ENCODE results near the gene PLA2G3.
"Not testable (repeated sequence)": the region's sequence is repeated elsewhere in the genome, so short reads cannot be mapped to it uniquely, and the experiment has no call there.

The PLA2G3 gene

DNA sequence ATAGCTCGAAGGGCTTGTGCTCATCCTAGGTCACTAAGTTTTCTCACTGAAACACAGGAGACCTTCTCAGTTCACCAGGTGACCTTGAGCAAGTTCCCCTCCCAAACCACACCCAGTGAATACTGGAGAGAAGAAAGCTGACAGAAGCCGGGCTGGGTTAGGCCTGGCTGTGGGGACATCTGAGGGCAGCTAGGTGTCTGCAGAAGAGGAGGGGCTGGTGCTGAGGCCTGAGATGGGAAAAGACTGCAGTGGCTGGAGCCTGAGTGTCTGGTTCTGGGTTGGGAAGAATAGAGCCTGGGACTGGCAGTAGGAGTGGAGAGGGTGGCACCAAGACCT lies 18.1 kb downstream of the PLA2G3 start:
- no peak for DNase-seq

GRCh38 chr22:31121403-31121802 lies 18.9 kb downstream of the PLA2G3 start:
- no peak for DNase-seq

GRCh38 chr22:31120642-31121041 lies 19.7 kb downstream of the PLA2G3 start:
- no peak for DNase-seq

- DNase-seq: no peak
Measured at GRCh38 chr22:31120230-31120629, 20.1 kb downstream of the PLA2G3 start.

DNA sequence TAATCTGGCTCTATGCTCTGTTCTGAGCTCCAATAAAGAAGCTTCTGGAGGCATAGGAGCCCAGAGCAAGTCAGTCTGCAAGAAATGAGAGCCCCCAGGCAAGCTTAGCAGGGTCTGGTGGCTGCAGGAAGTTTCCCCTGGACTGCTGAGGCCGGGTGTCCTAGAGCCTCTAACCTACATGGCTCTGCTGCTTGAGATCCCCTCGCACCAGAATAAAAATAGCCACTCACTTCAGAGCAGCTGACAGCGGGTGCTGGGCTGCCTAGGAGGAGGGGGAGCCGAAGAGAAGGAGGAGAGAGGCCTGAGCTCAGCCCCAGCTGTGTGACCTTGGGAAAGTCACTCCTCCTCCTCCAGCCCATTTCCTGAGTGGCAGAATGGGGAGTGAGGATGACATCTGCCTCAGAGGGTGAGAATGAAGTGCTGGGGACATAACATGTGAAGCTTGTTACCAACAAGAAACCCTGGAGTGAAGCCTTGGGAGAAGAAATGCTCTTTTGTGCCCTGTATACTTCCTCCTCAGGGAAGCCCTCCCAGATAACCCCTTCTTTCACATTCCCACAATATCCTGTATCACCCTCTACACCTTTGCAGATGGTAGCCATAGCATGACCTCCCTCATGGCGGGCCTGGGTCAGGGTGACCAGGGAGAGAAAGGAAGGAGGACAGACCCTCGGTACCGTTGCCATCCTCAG lies 21.1 kb downstream of the PLA2G3 start:
- DNase-seq: no peak

DNA sequence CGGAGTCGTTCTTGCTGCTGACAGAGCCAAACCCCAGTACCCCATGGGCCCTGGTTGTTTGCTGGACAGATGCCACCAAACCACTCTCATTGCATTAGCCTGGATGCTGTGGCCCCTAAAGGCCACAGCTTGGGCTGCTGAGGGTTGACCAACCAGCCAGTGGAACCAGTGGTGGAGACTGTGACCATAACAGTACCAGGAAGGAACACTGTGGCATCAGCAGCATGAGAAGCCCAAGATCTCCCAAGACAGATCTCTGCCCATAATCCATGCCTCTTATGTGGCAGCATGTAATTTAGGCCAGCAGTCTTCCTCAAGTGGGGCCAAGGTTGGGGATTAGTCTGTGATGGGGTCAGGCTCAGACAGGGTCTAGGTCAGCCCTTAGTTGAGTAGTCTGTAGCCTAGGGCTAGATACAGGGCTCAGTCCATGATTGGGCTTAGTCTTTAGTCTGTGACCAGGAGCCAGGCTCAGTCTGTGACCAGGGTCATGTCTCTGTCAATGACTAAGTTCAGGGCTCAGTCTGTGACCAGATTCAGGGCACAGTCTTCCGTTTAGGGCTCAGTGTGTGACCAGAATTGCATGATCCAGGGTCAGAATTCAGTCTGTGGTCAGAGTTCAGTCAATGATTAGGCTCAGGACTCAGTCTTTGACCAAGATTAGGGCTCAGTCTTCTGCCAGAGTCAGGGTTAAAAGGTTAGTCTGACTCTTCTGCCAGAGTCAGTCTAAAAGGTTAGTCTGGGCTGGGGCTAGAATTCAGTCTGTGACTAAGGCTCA lies 22.1 kb downstream of the PLA2G3 start:
- DNase-seq: no peak

- not testable (repeated sequence) for DNase-seq
Measured at GRCh38 chr22:31112547-31113091, 27.7 kb downstream of the PLA2G3 start.

GRCh38 chr22:31107894-31108218 lies 32.5 kb downstream of the PLA2G3 start:
- DNase-seq: no peak

GRCh38 chr22:31107178-31107893 lies 33.0 kb downstream of the PLA2G3 start, which contains the start of gene SELENOM:
TSS of gene SELENOM (minus strand) at chr22:31107568. CDS start at chr22:31107505, 63 bp downstream.
- peak; percentile 96 for DNase-seq

- DNase-seq: no peak
Measured at GRCh38 chr22:31106731-31107177, 33.6 kb downstream of the PLA2G3 start.

DNA sequence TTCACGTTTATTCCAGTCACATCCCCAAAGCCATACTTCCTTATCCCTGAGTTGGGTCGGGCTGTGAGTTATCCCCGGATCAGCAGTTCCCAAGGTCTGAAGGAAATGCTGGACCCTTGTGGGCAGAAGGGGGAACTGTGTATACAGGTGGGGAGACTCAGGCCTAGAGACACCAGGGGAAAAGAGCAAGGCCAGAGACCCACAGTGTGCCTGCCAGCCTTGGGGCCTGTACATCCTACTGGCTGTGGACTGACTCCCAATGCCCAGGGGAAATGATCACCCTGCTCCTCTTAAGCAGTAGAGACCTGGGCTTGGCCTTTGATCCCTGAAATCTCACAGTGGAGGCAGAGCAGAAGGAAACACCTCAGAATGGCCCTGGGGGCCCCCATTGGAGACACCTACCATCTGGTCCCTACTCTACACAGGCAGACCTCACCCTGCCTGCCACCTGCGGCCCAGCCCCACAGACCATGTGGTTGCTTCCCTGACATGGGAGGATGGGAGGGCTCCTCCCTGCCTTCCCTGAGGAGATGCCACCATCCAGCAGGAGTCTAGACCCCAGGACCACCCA lies 34.2 kb downstream of the PLA2G3 start:
- DNase-seq: no peak

DNA sequence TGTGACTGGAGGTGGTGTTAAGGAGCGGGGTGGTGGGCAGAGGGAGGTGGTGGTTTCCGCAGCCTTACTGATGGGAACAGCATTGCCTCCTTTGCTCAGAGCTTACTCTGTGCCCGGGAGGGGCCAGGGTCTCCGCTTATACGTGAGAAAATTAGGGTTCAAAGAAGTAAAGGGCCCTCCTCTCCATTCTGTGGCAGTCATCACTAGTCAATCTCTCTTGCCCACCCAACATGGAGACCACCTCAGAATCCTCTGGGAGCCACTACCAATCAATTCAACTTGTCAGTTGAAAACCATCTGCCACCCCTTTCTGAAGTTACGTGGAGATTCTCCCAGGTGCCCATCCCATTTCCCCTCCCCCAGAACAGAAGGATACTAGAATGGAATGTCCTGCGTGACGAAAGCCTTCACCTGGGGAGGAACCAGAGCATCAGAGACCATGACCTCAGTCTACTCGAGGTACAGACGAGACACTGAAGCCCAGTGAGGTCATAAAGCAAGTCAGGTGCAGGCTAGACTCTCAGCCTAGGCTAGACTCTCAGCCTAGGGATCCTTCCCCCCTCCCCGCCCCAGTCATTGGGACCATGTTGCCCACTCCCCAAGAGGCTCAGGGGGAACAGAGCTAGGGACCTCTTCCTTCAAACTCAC lies 34.9 kb downstream of the PLA2G3 start:
- DNase-seq: no peak

DNA sequence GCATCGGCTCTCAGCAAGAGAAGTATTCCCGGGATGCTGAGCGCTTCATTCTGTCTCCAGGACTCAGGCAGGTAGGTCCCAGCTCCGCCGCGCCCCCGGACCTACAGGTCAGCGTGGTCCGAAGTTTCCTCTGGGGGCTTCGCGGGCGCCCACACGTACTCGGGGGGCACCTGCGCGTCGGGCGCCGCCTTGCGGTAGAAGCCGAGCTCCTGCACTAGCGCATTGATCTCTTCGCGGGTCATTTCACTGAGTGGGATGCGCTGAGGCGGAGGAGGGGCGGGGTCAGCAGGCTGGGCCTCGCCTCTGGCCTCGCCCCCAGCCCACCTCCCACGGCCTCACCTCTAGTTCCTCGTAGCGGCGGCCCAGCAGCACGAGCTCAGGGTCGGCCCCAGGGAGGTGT lies 35.4 kb downstream of the PLA2G3 start:
- DNase-seq: no peak

DNA sequence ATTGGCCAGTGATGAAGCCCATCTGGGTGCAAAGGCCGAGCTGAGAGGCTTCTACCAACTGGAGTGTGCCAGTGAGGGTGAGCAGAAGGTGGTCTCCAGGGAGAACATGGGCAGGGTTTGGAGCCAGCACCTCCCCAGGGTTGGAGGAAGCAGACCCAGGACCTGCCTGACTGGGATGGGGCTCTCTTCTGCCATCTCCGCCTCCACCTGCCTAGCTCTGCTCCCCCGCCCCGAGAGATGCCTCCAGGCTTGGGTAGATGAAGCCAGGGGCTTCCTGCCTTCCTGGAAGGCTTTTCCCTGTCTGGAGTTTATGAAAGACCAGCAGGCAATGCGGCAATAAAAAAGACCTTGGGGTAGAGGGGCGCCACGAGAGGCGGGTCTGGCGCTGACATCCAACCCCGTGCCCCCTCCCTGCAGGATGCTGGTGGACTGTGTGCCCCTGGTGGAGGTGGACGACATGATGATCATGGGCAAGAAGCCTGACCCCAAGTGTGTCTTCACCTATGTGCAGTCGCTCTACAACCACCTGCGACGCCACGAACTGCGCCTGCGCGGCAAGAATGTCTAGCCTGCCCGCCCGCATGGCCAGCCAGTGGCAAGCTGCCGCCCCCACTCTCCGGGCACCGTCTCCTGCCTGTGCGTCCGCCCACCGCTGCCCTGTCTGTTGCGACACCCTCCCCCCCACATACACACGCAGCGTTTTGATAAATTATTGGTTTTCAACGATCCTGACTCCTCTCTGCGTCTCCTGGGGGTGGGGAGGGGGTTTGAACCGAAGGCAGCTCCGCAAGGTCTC lies 36.2 kb downstream of the PLA2G3 start:
- DNase-seq: no peak

DNA sequence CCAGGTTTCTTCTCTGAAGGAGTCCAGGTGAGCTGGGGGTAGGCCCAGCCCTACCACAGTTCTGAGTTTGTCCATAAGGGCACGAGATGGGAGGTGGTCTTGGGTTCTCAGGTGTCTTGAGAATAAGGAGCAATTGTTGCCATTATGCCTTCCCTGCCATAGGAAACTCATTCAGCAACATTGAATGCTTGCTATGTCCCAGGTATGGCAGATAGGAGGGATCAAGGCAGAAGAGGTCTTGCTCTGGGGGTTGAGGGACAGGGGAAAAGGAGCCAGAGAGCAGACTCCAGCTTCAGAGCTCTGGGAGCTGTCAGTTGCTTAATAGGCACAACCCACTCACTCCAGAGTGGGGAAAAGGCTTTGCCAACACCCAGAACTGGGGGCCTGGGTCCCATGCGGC lies 37.2 kb downstream of the PLA2G3 start:
- DNase-seq: no peak

- DNase-seq: no peak
Measured at GRCh38 chr22:31102441-31103081, 37.7 kb downstream of the PLA2G3 start.

- DNase-seq: no peak
Measured at GRCh38 chr22:31100762-31101525, 39.4 kb downstream of the PLA2G3 start.

GRCh38 chr22:31099841-31100761 lies 40.2 kb downstream of the PLA2G3 start:
- no peak for DNase-seq

DNA sequence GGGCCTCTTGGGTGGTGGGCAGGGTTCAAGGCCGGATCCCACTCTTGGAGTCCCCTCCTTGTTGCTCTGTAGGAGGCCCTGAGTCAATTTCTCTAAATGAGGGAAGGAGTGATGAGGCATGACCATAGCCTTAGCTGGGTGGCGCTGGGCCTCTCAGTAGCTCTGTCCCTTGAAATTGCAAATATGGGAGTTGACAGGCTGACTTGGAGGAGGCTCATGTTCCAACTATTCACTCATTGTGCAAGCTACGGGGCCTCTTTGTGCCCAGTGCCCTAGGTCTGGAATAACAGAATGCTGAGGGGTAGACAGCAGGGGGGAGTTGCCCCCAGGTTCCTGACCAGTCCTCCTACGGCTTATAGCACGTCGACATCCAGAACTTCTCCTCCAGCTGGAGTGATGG lies 40.9 kb downstream of the PLA2G3 start:
- no peak for DNase-seq
